Neural progenitor cell (in vitro differentiated cells): ENCODE results near the gene GPM6B. TPM values are rescaled to one million over a fixed set of nuclear protein-coding genes. Genes with fewer than 3 reads are reported as not detected.

ENCODE experiments used
- DNase-seq: peaks from one replicate; pipeline ENCODE4 v3.0.0-alpha.2; 2016; ENCODE audit warnings: low spot score
- H2AFZ ChIP-seq: fragments of 200-600 bp; sonication (generic); replicated peaks from 2 replicates; pipeline ENCODE4 v1.6.1; 2016; ENCODE audit warnings: antibody characterized with exemption
- H3F3A ChIP-seq: fragments of 200-600 bp; sonication (generic); 2 replicates; pipeline ENCODE4 v1.6.1; 2016; ENCODE audit warnings: antibody characterized with exemption, low read depth
- H3K27ac ChIP-seq: fragments of 200-600 bp; sonication (generic); 2 replicates; pipeline ENCODE4 v1.5.1; 2016; ENCODE audit warnings: mild to moderate bottlenecking
- H3K27me3 ChIP-seq: fragments of 200-600 bp; sonication (generic); 2 replicates; pipeline ENCODE4 v1.6.1; 2016; ENCODE audit warnings: mild to moderate bottlenecking, moderate library complexity
- H3K36me3 ChIP-seq: fragments of 200-600 bp; sonication (generic); 2 replicates; pipeline ENCODE4 v1.5.1; 2016
- H3K4me1 ChIP-seq: fragments of 200-600 bp; sonication (generic); 2 replicates; pipeline ENCODE4 v1.6.1; 2016; ENCODE audit warnings: mixed run types
- H3K4me2 ChIP-seq: fragments of 200-600 bp; sonication (generic); 2 replicates; pipeline ENCODE4 v1.6.1; 2016
- H3K4me3 ChIP-seq: fragments of 200-600 bp; sonication (generic); 2 replicates; pipeline ENCODE4 v1.5.1; 2016
- H3K79me2 ChIP-seq: fragments of 200-600 bp; sonication (generic); 2 replicates; pipeline ENCODE4 v1.6.1; 2016; ENCODE audit warnings: low read depth
- H3K9ac ChIP-seq: fragments of 200-600 bp; sonication (generic); 2 replicates; pipeline ENCODE4 v1.6.1; 2016
- H3K9me3 ChIP-seq: fragments of 200-600 bp; sonication (generic); 2 replicates; pipeline ENCODE4 v1.5.1; 2016; ENCODE audit warnings: low read depth
- H4K20me1 ChIP-seq: fragments of 200-600 bp; sonication (generic); 2 replicates; pipeline ENCODE4 v1.6.1; 2016; ENCODE audit warnings: low read depth
- H3K27ac Mint-ChIP-seq: 3 replicates; pipeline ENCODE4 v1.8.0; 2021; ENCODE audit warnings: mixed read lengths
- H3K27me3 Mint-ChIP-seq: 2 replicates; pipeline ENCODE4 v1.8.0; 2022; ENCODE audit warnings: low read depth, mild to moderate bottlenecking, inconsistent platforms, moderate library complexity, mixed read lengths; ENCODE audit not compliant: insufficient read depth
- H3K36me3 Mint-ChIP-seq: 3 replicates; pipeline ENCODE4 v1.8.0; 2021; ENCODE audit warnings: mixed read lengths
- H3K4me1 Mint-ChIP-seq: 3 replicates; pipeline ENCODE4 v1.8.0; 2021; ENCODE audit warnings: mixed read lengths
- H3K4me3 Mint-ChIP-seq: 3 replicates; pipeline ENCODE4 v1.8.0; 2021; ENCODE audit warnings: mild to moderate bottlenecking, moderate library complexity, mixed read lengths
- H3K9me3 Mint-ChIP-seq: 3 replicates; pipeline ENCODE4 v1.8.0; 2020; ENCODE audit warnings: mixed read lengths
- CTCF ChIP-seq: fragments of 200-600 bp; sonication (generic); IDR thresholded peaks from 2 replicates; pipeline ENCODE4 v1.5.1; 2017; ENCODE audit warnings: antibody characterized with exemption, mild to moderate bottlenecking
- EZH2 ChIP-seq: fragments of 200-600 bp; sonication (generic); IDR thresholded peaks from 2 replicates; pipeline ENCODE4 v1.6.1; 2017; ENCODE audit warnings: antibody characterized with exemption, mild to moderate bottlenecking, moderate library complexity
- EZH2phosphoT487 ChIP-seq: fragments of 200-600 bp; sonication (generic); IDR thresholded peaks from 2 replicates; pipeline ENCODE4 v1.6.1; 2017; ENCODE audit warnings: antibody characterized with exemption
- total RNA-seq: library from RNA; depleted of rRNA; stranded (reverse); fragments of >200 nt; gene quantifications from 2 replicates; pipeline ENCODE4 v1.2.3, GENCODE V29; 2015; ENCODE audit warnings: low replicate concordance

The GPM6B gene
- total RNA-seq, 1 donor from 2014 or later, result 69.2 TPM

GRCh38 chrX:13829983-13830382 is 13.1 kb upstream of the GPM6B start:
- Histone ChIP-seq H3K79me2 (no peaks in the 10 kb centered on the region), H3K4me1 (no peaks in the 10 kb centered on the region), H3K27me3 (no peaks in the 10 kb centered on the region), H2AFZ (no peak overlapping the region), H3K4me3 (no peak overlapping the region), H4K20me1 (no peaks in the 10 kb centered on the region), H3K27ac (no peak overlapping the region), H3K4me2 (no peak overlapping the region), H3K9me3 (no peaks in the 10 kb centered on the region), H3K36me3 (no peaks in the 10 kb centered on the region), H3K9ac (no peak overlapping the region), H3F3A (no peaks in the 10 kb centered on the region)
- Mint-ChIP-seq H3K27me3 (peaks cover 7% of the 10 kb centered on the region), H3K27ac (no peak overlapping the region), H3K4me3 (no peak overlapping the region), H3K4me1 (peaks cover 9% of the 10 kb centered on the region), H3K9me3 (peaks cover 14% of the 10 kb centered on the region), H3K36me3 (peaks cover 24% of the 10 kb centered on the region)
- no peak for DNase-seq
- TF ChIP-seq EZH2, result no peak
- no peak for TF ChIP-seq CTCF
- no peak for TF ChIP-seq EZH2phosphoT487

GRCh38 chrX:13828392-13828791 is 11.5 kb upstream of the GPM6B start:
- Mint-ChIP-seq H3K27ac (no peak overlapping the region), H3K4me1 (peaks cover 9% of the 10 kb centered on the region), H3K9me3 (peaks cover 14% of the 10 kb centered on the region), H3K4me3 (no peak overlapping the region), H3K27me3 (peaks cover 7% of the 10 kb centered on the region), H3K36me3 (peaks cover 37% of the 10 kb centered on the region)
- Histone ChIP-seq H3K4me3 (no peak overlapping the region), H3K9me3 (no peaks in the 10 kb centered on the region), H4K20me1 (no peaks in the 10 kb centered on the region), H3K27ac (no peak overlapping the region), H3K79me2 (no peaks in the 10 kb centered on the region), H3K27me3 (no peaks in the 10 kb centered on the region), H3F3A (no peaks in the 10 kb centered on the region), H3K4me2 (no peak overlapping the region), H3K4me1 (no peaks in the 10 kb centered on the region), H3K9ac (no peak overlapping the region), H3K36me3 (no peaks in the 10 kb centered on the region), H2AFZ (no peak overlapping the region)
- TF ChIP-seq CTCF (no peak), EZH2 (no peak), EZH2phosphoT487 (no peak)
- DNase-seq, result no peak

GRCh38 chrX:13827298-13828090 is 10.6 kb upstream of the GPM6B start:
- Histone ChIP-seq H4K20me1 (no peaks in the 10 kb centered on the region), H3K9ac (no peak overlapping the region), H3K4me3 (no peak overlapping the region), H3K27ac (no peak overlapping the region), H2AFZ (no peak overlapping the region), H3K4me2 (no peak overlapping the region), H3K9me3 (no peaks in the 10 kb centered on the region), H3K4me1 (no peaks in the 10 kb centered on the region), H3K27me3 (no peaks in the 10 kb centered on the region), H3K79me2 (no peaks in the 10 kb centered on the region), H3F3A (no peaks in the 10 kb centered on the region), H3K36me3 (no peaks in the 10 kb centered on the region)
- DNase-seq, result no peak
- peaks cover 9% of the 10 kb centered on the region for H3K4me1 Mint-ChIP-seq
- H3K27ac Mint-ChIP-seq, result no peak overlapping the region
- peaks cover 39% of the 10 kb centered on the region for H3K36me3 Mint-ChIP-seq
- H3K9me3 Mint-ChIP-seq, result peaks cover 14% of the 10 kb centered on the region
- TF ChIP-seq CTCF (no peak), EZH2 (no peak), EZH2phosphoT487 (no peak)
- H3K27me3 Mint-ChIP-seq, result peaks cover 7% of the 10 kb centered on the region
- no peak overlapping the region for H3K4me3 Mint-ChIP-seq
